Pulmonary artery endothelial cell (primary cell): ENCODE measurements around the gene ENAH. TPM values are rescaled to one million over a fixed set of nuclear protein-coding genes. Genes with fewer than 3 reads are reported as not detected.

Source experiments
- DNase-seq: peaks from one replicate; pipeline ENCODE4 v3.0.0-alpha.2; 2011; ENCODE audit warnings: low read depth, low spot score
- total RNA-seq: library from RNA; depleted of rRNA; stranded (reverse); fragments of >200 nt; gene quantifications from 2 replicates; pipeline ENCODE4 v1.2.3, GENCODE V29; 2014

Gene ENAH
- total RNA-seq, 1 donor from 2014 or later, result 46.0 TPM

DNA sequence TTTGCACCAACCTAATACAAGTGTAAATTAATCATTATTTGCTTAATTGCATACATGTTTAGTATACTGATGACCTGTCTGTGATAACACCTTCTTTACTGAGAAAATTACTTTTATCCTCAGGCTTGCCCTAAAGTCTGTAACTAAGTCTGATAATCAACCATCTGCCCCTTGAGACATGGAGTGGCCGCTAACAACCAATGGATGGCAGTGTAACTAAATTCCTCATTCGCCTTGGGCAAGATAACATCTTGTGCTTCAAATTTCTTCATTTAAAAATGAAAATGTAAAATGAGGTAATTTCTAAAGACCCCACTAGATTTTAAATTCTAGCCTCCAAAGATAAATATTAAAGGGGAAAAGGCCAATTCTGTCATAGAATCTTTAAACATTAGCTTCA, 85.1 kb downstream of the ENAH start:
- DNase-seq, result no peak

DNA sequence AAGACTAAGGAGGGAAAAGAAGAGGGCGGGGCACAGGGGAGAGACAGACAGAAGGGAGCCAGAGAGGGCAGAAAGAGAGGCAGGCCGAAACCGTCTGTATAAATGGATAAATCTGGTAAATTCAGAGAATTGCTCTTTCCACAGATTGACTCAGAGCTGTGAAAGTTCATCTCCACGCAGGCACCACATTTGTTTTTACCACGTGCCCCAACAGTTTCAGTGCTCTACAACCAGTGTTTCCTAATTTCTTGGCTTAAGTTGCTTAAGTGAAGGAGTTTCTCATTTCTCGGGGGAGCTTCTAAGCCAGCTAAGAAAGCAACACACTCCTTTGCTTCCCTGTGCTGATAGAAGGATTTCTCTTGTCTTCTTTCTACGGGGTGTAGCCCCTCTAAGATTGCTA, 87.1 kb downstream of the ENAH start:
- no peak for DNase-seq

DNA sequence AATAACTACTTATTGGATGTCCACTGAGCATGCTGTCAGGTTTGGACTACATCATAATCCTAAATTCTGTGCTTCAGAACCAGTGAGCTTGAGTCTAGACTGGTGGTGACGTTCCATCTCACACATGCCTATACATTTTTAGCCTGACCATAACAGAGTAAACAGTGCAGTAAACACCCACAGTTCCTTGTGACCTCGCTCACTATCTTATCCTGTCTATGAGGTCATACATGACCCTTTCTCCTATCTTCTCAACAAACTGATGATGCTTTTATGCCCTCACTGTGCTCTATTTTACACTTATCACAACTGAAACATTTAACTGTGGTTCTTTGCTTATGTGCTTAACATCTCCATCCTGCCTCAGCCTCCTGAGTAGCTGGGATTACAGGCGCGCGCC, 91.2 kb downstream of the ENAH start:
- no peak for DNase-seq

DNA sequence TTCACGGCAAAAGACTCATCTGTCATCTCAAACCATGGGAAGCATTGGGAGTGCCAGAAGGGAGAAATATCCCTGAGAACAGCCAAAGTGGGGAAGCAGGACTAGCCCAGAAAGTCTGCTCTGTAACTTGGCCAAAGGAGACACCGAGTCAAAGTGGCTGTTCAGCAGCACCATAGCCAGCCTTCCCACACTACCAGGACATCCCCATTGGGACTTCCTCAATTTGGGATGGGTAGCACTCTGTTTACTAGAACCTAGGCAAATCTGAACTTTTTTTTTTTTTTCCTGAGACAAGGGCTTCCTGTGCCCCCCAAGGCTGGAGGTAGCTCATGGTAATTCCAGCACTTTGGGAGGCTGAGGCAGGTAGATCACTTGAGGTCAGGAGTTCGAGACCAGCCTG, 93.0 kb downstream of the ENAH start:
- no peak for DNase-seq

- DNase-seq, result no peak
Measured at GRCh38 chr1:225559326-225559725, 93.6 kb downstream of the ENAH start.

DNA sequence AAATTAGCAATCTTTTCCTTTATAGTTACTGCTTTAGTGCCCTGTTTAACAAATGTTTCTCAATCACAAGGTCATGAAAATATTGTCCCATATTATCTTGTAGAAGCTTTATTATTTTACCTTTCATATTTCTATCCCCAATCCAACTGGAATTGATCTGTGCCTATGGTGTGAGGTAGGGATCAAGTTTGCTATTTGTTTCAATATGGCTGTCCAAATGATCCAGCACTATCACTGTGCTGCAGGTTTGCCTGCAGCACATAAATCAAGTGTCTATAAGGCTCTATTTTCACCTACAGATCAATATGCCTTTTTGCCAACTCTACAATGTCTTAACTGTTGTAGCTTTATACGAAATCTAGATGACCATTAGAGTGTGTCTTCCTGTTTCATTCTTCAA, 96.2 kb downstream of the ENAH start:
- no peak for DNase-seq

- DNase-seq, result no peak
Measured at GRCh38 chr1:225555821-225556220, 97.1 kb downstream of the ENAH start.

DNA sequence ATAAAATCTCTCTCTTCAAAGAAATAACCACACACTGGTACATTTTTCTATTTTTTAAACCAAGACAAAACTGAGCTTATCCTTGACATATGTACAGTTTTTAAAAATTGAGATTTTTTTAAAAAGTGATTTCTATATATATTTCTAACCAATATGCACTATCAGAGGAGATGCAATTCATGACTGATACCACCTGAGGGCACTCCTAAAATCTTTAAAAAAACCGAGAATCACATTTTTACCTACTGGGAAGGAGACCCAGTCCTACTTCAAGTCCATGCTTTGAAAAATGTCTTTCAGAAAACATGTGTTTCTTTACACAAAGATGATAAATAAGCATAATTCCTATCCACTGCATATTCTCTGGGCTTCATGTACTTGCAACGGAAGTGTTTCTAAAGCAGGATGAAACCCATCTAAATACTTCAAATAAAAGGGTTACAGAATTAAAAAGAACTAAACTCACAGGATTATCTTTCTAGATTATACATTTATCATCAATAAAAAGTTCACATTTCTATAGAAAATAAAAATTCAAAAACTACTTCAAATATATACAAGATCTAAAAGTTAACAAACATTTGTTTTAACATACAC, 98.6 kb downstream of the ENAH start:
- no peak for DNase-seq

DNA sequence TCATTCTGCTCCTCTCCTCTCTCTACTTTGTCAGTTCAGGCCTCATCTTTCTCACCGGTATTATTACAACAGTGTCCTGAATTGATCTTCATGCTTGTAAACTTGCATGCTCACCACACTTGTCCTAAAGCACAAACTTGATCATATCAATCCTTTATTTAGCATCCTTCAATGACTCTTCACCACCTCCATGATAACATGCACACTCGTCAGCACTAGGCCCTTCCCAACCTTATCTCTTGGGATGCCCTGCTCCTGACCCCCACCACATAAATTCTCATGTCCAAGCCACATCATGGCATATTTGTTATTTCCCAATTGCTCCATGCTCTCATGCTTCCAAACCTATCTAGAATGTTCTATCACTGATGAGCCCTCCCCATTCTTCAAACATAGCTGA, 103.1 kb downstream of the ENAH start:
- no peak for DNase-seq

- no peak for DNase-seq
Measured at GRCh38 chr1:225548140-225548857, 104.6 kb downstream of the ENAH start.

GRCh38 chr1:225545649-225546048, 107.3 kb downstream of the ENAH start:
- DNase-seq, result no peak

- no peak for DNase-seq
Measured at GRCh38 chr1:225544924-225545323, 108.0 kb downstream of the ENAH start.

DNA sequence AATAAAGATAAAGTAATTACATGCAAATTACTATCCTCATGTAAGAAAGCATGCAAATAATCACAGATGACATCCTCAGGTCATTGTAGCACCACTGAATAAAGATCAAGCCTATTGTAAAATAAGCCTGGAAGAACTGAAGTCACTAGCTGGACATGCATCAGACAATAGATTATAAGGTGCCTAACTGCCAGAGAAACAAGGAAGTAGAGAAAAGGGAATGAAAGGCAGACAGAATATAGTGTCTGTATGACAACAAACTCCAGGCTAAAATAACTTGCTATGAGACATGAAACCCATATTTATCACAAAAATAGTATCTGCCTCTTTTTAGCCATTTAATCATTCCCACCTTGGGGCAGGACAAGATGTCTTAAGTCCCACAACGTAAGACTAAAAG, 108.7 kb downstream of the ENAH start:
- no peak for DNase-seq

- DNase-seq, result no peak
Measured at GRCh38 chr1:225543350-225543749, 109.6 kb downstream of the ENAH start.

DNA sequence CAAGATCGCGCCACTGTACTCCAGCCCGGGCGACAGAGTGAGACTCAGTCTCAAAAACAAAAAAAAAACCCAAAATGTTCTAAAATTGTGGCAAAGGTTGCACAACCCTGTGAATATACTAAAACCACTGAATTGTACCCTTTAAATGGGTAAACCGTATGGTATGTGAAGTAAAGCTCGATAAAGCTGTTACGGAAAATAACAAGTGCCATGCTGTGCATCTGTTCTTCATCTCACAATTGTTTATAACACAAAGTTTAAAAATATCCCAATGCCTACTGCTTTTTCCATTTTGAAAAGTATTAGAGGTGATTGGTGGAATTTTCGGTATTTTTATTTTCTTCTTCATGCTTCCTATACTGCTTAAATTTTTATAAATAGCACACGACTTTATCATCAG, 111.5 kb downstream of the ENAH start:
- DNase-seq, result no peak

DNA sequence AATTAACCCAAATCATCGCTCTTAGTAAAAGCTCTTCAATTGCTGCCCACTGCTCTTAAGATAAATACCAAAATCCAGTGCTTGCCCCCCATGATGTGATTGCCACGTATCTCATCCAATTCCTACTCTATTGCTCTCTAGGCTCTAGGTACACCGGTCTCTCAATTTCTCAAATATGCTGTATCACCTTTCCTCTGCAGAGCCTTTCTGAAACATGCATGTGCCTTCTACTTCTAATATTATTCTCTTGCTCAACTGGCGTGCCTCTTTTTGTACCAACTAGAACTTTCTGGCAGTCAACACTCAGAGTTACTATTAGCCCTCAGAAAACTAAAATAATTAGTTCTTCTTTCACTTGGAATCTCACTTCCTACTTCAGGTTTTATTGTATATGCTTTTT, 113.3 kb downstream of the ENAH start:
- DNase-seq, result no peak

GRCh38 chr1:225539069-225539468, 113.9 kb downstream of the ENAH start:
- no peak for DNase-seq

GRCh38 chr1:225537554-225538251, 115.2 kb downstream of the ENAH start:
- no peak for DNase-seq

DNA sequence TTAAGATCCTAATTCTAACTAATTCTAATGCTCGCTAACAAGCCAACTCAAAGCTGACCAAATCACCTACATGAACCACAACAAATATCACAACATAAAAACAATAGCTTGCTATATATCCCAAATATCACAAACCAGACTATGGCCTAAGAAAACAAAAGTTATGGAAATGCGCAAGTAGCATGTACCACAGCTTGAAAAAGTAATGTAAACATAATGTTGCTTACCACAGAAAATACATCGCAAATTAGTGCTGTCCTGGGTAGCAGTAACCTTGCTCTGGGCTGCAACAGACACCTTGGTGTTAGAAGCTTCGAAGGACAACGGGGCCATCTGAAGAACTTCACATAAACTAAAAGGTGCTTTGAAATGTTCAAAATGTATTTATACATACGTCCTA, 117.6 kb downstream of the ENAH start:
- DNase-seq, result no peak

DNA sequence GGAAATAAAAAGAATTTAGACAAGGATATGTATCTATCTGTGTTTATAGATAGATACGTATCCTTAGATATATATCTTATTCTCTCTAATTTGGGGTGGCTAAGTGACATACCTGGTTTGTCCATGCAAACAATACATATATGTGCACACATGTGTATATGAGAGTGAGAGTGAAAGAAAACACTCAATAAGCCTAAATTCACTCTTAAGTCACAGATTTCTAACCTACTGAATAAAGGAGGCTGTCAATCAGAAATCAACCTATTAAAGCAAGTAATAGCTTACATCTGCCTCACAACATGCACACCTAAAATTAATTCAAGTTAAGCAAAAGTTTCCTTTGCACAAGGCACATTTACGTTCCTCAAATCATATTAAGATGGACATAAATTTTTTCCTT, 118.2 kb downstream of the ENAH start:
- DNase-seq, result no peak

GRCh38 chr1:225534135-225534534, 118.8 kb downstream of the ENAH start:
- no peak for DNase-seq

- no peak for DNase-seq
Measured at GRCh38 chr1:225533238-225533637, 119.7 kb downstream of the ENAH start.
